ENCODE results near the gene ZNF511.

The ZNF511 gene

GRCh38 chr10:133327651-133328357 lies 19.1 kb downstream of the ZNF511 start:
- TF ChIP-seq CEBPB (IDR thresholded peaks at IDR 0.05): no peak
- TF ChIP-seq TAF1 (IDR thresholded peaks at IDR 0.05; ENCODE audit: low read depth): no peak
- TF ChIP-seq EGR1 (IDR thresholded peaks at IDR 0.05): no peak
- no peak for TF ChIP-seq TEAD4 (IDR thresholded peaks at IDR 0.05)
- no peak for TF ChIP-seq REST (IDR thresholded peaks at IDR 0.05; ENCODE audit: low read depth)
- peak; percentile 65 for TF ChIP-seq ZBTB7A (IDR thresholded peaks at IDR 0.05; ENCODE audit: low read depth)
- TF ChIP-seq FOXM1 (IDR thresholded peaks at IDR 0.05; ENCODE audit: borderline replicate concordance, low read depth): no peak
- TF ChIP-seq, protein P1, sequence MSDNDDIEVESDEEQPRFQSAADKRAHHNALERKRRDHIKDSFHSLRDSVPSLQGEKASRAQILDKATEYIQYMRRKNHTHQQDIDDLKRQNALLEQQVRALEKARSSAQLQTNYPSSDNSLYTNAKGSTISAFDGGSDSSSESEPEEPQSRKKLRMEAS (IDR thresholded peaks at IDR 0.05): no peak
- TF ChIP-seq CREB1 (IDR thresholded peaks at IDR 0.05; ENCODE audit: low read depth): no peak
- peak; percentile 75 for TF ChIP-seq TCF12 (IDR thresholded peaks at IDR 0.05; ENCODE audit: low read depth)
- TF ChIP-seq EP300 (IDR thresholded peaks at IDR 0.05; ENCODE audit: borderline replicate concordance): no peak
- TF ChIP-seq RAD21 (IDR thresholded peaks at IDR 0.05; ENCODE audit: low read depth): peak; percentile 35; the same call in 1 of the 2 replicates
- TF ChIP-seq YY1 (IDR thresholded peaks at IDR 0.05; ENCODE audit: low read depth): no peak
- TF ChIP-seq USF1 (IDR thresholded peaks at IDR 0.05): no peak
- TF ChIP-seq NFIC (IDR thresholded peaks at IDR 0.05): peak; percentile 56

- TF ChIP-seq NFIC (IDR thresholded peaks at IDR 0.05) (no peak), RAD21 (IDR thresholded peaks at IDR 0.05; ENCODE audit: low read depth) (no peak), TAF1 (IDR thresholded peaks at IDR 0.05; ENCODE audit: low read depth) (no peak), FOXM1 (IDR thresholded peaks at IDR 0.05; ENCODE audit: borderline replicate concordance, low read depth) (no peak), USF1 (IDR thresholded peaks at IDR 0.05) (no peak), EP300 (IDR thresholded peaks at IDR 0.05; ENCODE audit: borderline replicate concordance) (0 out of 2 replicates have a peak, but pooled peaks have one; percentile 9)
- TF ChIP-seq, protein P1 (IDR thresholded peaks at IDR 0.05): no peak
Measured at GRCh38 chr10:133328358-133329343, 19.9 kb downstream of the ZNF511 start.

GRCh38 chr10:133329491-133330202 lies 20.9 kb downstream of the ZNF511 start:
- TF ChIP-seq EGR1 (IDR thresholded peaks at IDR 0.05) (no peak; the same call in 1 of the 2 replicates), CEBPB (IDR thresholded peaks at IDR 0.05) (no peak), RAD21 (IDR thresholded peaks at IDR 0.05; ENCODE audit: low read depth) (peak; percentile 89), YY1 (IDR thresholded peaks at IDR 0.05; ENCODE audit: low read depth) (no peak), TEAD4 (IDR thresholded peaks at IDR 0.05) (peak; percentile 94), ZBTB7A (IDR thresholded peaks at IDR 0.05; ENCODE audit: low read depth) (peak; percentile 71; the same call in 1 of the 2 replicates), FOXM1 (IDR thresholded peaks at IDR 0.05; ENCODE audit: borderline replicate concordance, low read depth) (no peak), TCF12 (IDR thresholded peaks at IDR 0.05; ENCODE audit: low read depth) (peak; percentile 71), NFIC (IDR thresholded peaks at IDR 0.05) (peak; percentile 68), TAF1 (IDR thresholded peaks at IDR 0.05; ENCODE audit: low read depth) (no peak), EP300 (IDR thresholded peaks at IDR 0.05; ENCODE audit: borderline replicate concordance) (peak; percentile 33; the same call in 1 of the 2 replicates)
- TF ChIP-seq, protein P1 (IDR thresholded peaks at IDR 0.05): peak; percentile 57; the same call in 1 of the 2 replicates

GRCh38 chr10:133332936-133333699 lies 24.4 kb downstream of the ZNF511 start:
- no peak for TF ChIP-seq TCF12 (IDR thresholded peaks at IDR 0.05; ENCODE audit: low read depth)
- TF ChIP-seq RAD21 (IDR thresholded peaks at IDR 0.05; ENCODE audit: low read depth): no peak
- no peak for TF ChIP-seq REST (IDR thresholded peaks at IDR 0.05; ENCODE audit: low read depth)
- no peak for TF ChIP-seq EP300 (IDR thresholded peaks at IDR 0.05; ENCODE audit: borderline replicate concordance)
- no peak for TF ChIP-seq FOXM1 (IDR thresholded peaks at IDR 0.05; ENCODE audit: borderline replicate concordance, low read depth)
- TF ChIP-seq CREB1 (IDR thresholded peaks at IDR 0.05; ENCODE audit: low read depth): no peak
- TF ChIP-seq, protein P1 (IDR thresholded peaks at IDR 0.05): no peak
- no peak for TF ChIP-seq YY1 (IDR thresholded peaks at IDR 0.05; ENCODE audit: low read depth)
- no peak for TF ChIP-seq USF1 (IDR thresholded peaks at IDR 0.05)
- TF ChIP-seq CEBPB (IDR thresholded peaks at IDR 0.05): no peak
- no peak for TF ChIP-seq EGR1 (IDR thresholded peaks at IDR 0.05)
- TF ChIP-seq ZBTB7A (IDR thresholded peaks at IDR 0.05; ENCODE audit: low read depth): no peak
- TF ChIP-seq NFIC (IDR thresholded peaks at IDR 0.05): no peak
- TF ChIP-seq TEAD4 (IDR thresholded peaks at IDR 0.05): no peak
- no peak for TF ChIP-seq TAF1 (IDR thresholded peaks at IDR 0.05; ENCODE audit: low read depth)
